GM12865 (cell line): Measurements from ENCODE around the gene TRIM44.

ENCODE experiments used
- DNase-seq: peaks from one replicate; pipeline ENCODE4 v3.0.0; 2010; ENCODE audit warnings: low read depth
- H3K4me3 ChIP-seq: 2 replicates; pipeline ENCODE4 v1.5.1; 2011; ENCODE audit warnings: mild to moderate bottlenecking, low read depth, low read length, control low read depth
- TF ChIP-seq, protein P1 (sequence below): IDR thresholded peaks from 2 replicates; pipeline ENCODE4 v1.5.1; 2011; ENCODE audit warnings: low read length, control low read depth, low read depth, inconsistent platforms; ENCODE audit not compliant: insufficient read depth; ENCODE audit errors: missing control alignments

Gene TRIM44

DNA sequence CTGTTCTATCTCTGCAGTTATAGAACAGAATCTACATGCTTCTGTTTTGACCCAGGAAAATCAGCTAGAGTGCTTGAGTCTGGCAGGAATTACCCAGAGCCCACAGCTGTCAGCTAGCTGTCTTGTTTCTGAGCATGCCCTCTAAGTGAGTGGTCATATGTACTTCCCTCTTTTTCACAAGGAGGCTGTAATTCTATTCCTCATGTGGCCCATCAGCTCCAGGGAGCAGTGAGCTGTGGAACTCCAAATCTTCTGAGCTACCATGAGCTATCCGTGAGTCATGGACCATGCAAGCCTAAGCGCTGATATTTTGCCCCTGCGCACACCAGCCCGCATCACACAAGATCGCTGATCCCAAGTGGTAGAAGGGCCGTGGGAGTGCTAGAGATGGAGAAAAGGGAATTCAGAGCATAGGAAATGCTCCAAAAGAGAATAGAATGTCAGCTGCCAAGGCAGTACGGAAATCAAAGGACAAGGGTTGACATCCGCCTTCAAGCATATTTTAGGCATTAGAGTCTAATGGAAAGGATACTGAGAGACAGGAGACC is 38.9 kb upstream of the TRIM44 start:
- H3K4me3 ChIP-seq: no peak overlapping the region
- TF ChIP-seq, protein P1, sequence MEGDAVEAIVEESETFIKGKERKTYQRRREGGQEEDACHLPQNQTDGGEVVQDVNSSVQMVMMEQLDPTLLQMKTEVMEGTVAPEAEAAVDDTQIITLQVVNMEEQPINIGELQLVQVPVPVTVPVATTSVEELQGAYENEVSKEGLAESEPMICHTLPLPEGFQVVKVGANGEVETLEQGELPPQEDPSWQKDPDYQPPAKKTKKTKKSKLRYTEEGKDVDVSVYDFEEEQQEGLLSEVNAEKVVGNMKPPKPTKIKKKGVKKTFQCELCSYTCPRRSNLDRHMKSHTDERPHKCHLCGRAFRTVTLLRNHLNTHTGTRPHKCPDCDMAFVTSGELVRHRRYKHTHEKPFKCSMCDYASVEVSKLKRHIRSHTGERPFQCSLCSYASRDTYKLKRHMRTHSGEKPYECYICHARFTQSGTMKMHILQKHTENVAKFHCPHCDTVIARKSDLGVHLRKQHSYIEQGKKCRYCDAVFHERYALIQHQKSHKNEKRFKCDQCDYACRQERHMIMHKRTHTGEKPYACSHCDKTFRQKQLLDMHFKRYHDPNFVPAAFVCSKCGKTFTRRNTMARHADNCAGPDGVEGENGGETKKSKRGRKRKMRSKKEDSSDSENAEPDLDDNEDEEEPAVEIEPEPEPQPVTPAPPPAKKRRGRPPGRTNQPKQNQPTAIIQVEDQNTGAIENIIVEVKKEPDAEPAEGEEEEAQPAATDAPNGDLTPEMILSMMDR: no peak
- DNase-seq: no peak

DNA sequence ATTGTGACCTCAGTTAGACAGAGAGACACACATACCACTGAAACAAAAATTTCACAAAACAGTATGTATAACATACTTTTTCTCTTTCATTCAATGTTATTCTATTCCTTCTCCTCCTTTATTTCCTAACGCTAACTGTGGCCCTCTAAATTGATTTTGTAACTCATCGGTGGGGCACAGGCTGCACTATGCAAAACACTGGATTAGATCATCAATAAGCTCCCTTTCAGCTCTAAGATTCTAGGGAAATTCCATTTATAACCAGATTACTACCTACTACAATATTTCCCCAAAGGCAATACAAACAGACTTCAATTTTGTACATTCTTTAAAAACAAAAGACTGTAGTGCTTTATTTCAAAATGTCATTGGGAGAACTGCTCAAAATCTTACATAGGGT is 38.3 kb upstream of the TRIM44 start:
- no peak for DNase-seq
- TF ChIP-seq, protein P1: no peak
- no peak overlapping the region for H3K4me3 ChIP-seq

DNA sequence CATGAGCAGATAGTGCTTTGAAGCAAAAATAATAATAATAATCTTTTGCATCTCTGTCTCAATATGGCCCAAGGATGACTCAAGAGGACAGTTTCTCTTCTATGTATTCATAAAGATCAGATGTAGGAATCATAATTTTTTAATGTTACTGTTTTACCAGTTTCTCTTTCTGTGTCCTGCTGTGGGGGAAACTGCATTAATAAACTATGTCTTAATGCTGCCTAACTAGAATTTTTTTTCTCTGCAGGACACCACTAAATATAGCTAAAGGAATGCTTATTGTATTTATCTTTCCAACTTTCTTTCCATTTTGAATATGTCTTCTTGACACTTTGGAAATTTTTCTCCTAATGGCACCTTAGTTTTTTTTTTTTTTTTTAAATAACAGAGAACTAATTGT is 37.8 kb upstream of the TRIM44 start:
- no peak for DNase-seq
- TF ChIP-seq, protein P1: no peak
- no peak overlapping the region for H3K4me3 ChIP-seq

DNA sequence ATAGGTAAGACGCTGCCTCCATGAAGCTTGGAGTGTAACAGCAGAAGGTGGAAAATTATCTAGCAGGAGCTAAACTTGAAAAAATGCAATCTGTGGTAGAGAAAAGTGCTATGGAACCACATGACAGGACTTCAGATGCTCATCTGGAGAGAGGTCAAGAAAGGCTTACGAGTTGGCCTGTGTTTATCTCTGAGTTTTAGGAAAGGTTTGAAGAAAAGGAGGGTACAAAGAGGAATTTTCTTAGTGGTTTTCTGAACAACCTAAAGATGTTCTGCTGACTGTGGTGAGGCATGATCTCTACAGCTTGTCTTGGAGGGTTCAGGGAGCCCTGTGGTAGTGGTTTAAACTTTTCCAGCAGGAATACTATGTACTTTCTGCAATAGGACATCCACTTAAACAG is 36.1 kb upstream of the TRIM44 start:
- no peak for DNase-seq
- TF ChIP-seq, protein P1: no peak
- no peak overlapping the region for H3K4me3 ChIP-seq

DNA sequence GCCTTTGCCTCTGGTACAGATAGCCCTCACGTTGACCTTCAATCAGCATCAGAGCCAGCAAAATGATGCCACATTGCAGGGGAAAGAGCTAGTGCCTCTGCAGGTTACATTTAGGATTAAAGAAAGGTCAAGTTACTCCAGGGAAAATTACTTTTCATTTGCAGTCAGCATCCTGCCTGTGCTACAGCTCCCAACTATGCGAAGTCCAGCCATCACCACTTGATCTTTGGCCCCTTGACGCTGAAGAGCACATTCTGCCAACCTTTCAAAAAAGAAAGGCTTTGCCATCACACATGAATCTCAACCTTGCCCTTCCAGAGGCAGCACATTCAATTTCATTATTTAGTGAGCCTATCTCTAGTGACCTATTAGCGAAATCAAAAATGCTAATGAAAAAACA is 33.1 kb upstream of the TRIM44 start:
- DNase-seq: no peak
- H3K4me3 ChIP-seq: no peak overlapping the region
- TF ChIP-seq, protein P1: no peak

DNA sequence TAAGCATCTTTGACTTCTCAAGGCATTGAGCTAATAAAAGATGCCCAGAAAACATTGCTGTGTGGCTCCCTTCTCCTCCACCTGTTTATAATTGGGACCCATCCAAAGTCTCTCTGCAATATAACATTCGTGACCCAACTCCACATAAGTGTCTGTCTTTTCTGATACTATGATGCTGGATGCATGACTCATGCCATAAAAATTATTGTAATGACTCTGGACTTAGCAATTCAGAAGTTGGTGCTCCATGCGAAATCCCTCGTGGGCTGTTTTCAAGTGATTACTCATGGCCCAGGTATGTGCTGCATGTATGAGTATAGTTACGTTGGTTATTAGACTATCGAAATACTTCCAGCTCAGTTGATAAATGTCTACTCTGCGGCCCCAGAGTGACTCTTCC is 32.7 kb upstream of the TRIM44 start:
- TF ChIP-seq, protein P1: no peak
- DNase-seq: no peak
- H3K4me3 ChIP-seq: no peak overlapping the region

DNA sequence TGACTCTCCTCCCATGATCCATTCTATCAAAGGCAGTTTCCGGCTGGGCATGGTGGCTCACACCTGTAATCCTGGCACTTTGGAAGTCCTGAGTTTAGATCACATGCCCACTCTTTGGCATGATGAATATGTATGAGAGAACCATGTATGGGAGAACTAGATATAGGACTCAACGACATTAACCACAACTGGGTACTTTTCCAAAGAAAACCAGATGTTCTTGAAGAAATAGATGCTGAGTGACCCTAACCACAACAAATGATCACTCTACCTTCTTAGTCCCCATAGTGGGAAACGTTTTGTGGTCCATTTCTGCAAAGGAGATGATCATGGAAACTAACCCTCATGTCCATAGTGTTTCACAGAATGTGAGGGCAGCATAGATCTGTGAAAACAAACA is 30.7 kb upstream of the TRIM44 start:
- TF ChIP-seq, protein P1: no peak
- no peak overlapping the region for H3K4me3 ChIP-seq
- no peak for DNase-seq
